ENCODE results near the gene PRSS22. TPM values are rescaled to one million over a fixed set of nuclear protein-coding genes. Genes with fewer than 3 reads are reported as not detected.

The PRSS22 gene
- total and polyA plus RNA-seq, 2 experiments from 2014 or later: 1.3 to 2.0 TPM

GRCh38 chr16:2840914-2841313 lies 17.1 kb downstream of the PRSS22 start (continued):
- TF ChIP-seq ZNF462 (CRISPR knock-in tag; IDR thresholded peaks at IDR 0.05): no peak
- TF ChIP-seq ZNF114 (CRISPR knock-in tag; IDR thresholded peaks at IDR 0.05): no peak
- TF ChIP-seq CTCF (conservative IDR thresholded peaks at IDR 0.05; ENCODE audit: low read depth in 2 of 2): no peak
- TF ChIP-seq STAT1 (IDR thresholded peaks at IDR 0.05; ENCODE audit: unreplicated experiment): no peak
- TF ChIP-seq REST (IDR thresholded peaks at IDR 0.05; ENCODE audit: unreplicated experiment): no peak
- TF ChIP-seq EZH2 (IDR thresholded peaks at IDR 0.05; ENCODE audit: low read depth, unreplicated experiment): no peak

Data from GM23338 (cell line).